HG02798 (cell line): ENCODE results near the gene BNIP3.
A peak's percentile ranks its signal among the peaks of the same experiment; 100 is the strongest.

Experiments used
- ATAC-seq: cut with Tn5 transposase; IDR thresholded peaks from one replicate; pipeline ENCODE4 v1.9.1; 2021; ENCODE audit warnings: mild to moderate bottlenecking; ENCODE audit not compliant: unreplicated experiment, poor library complexity

BNIP3 gene, protein sequence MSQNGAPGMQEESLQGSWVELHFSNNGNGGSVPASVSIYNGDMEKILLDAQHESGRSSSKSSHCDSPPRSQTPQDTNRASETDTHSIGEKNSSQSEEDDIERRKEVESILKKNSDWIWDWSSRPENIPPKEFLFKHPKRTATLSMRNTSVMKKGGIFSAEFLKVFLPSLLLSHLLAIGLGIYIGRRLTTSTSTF

DNA sequence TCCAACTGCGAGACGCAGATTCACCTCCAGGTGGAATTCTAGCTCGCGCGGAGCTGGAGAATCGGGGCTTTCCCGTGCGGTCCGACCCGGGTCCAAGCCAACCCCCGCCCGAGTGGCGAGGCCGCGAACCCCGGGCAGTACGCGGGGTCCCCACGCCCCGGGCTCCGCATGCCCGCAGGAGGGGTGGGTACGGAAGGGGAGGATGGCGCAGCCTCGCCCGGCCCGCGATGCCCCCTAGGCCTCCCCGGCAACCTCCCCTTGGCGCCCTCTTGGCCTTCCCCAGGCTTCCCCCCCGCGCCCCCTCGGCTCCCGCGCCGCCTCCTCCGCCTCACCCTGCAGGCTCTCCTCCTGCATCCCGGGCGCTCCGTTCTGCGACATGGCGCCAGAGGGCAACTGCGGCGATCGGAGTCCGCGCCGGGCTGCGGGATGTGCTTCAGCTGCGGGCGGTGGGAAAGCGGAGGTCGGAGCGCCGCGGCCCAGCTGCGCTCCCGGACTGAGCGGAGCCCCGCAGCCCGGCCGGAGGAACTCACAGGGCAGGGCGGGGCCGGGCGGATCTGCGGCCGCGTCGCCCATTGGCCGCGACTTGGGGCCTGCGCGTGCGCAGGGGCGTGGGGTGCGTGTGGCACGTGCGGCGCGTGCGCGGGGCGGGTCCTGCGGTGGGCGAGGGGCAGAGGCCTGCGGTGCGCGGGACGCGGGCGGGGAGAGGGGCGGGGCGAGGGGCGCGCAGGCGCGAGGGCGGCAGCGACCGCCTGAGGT is at the start of gene BNIP3:
Gene BNIP3 (minus strand): TSS at position 495 of the 756 bp plus-strand sequence. CDS start 117 bp downstream, at position 378.
- peak; percentile 92 for ATAC-seq

DNA sequence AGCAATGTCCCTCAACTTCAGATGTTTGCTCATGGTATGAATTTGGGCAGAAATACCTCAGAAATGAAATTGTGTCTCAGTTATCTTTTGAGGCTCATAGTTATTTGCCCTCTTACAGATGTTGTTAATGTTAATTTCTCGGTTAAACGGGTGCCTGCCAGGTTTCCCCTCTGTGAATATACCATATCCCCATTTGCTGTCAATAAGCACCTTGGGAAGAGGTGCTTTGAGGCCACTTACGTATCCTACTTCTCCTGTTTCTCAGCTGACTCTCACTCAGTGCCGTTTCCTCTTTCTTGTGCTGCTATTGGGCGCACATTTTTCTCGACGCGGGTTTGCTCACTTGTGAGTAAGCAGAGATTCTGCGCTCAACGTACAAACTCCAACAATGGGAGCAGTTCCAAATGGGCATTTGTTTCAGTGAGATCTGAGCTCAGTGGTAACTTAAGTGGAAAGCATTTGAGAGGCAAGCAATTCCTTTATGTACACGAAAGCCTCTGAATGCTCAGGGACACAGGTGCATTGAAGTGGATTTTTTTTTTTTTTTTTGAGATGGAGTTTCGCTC is 49.3 kb upstream of the BNIP3 start:
- ATAC-seq = no peak

DNA sequence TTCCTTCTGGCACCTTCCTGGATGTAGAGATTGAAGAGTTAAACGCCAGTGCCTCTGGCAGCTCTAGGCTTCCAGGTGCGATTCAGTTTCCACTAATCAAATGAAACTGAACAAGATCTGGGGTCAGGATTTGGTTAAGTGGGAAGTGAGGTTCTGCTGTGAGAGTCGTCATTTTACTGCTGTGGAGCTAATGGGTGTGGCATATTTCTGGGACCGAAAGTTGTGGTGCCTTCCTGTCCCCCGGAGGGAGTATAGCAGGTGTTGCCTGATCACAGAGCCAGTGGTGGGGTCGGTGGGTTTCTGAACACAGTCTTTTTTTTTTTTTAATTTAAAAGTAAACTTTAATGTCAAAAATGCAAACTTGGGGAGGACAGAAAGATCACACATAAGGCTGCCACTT is 47.0 kb upstream of the BNIP3 start:
- ATAC-seq = no peak

DNA sequence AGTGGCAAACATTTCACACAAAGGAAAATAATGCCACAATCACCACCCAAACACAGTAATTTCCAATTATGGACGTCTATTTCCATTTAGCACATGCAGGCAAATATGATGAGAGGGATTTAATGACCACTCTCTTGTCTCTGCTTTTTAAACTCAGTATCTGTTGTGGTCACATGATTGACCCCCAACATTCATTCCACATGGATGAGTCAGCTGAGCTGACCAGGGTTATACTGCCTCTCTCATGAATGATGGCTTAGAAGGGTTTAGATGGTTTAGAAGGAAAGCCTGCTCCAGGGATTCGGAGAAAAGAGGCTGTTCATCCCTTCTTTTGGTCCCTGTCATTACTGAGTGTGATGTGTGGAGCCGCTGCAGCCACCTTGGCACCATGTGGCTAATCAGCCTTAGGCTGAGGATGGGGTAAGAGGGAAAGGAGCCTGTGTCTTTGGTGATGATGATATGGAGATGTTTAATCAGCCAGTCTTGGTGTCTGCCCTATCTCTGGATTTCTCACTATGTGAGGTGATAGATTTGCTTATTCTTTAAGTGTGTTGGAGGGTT is 45.8 kb upstream of the BNIP3 start:
- no peak for ATAC-seq

DNA sequence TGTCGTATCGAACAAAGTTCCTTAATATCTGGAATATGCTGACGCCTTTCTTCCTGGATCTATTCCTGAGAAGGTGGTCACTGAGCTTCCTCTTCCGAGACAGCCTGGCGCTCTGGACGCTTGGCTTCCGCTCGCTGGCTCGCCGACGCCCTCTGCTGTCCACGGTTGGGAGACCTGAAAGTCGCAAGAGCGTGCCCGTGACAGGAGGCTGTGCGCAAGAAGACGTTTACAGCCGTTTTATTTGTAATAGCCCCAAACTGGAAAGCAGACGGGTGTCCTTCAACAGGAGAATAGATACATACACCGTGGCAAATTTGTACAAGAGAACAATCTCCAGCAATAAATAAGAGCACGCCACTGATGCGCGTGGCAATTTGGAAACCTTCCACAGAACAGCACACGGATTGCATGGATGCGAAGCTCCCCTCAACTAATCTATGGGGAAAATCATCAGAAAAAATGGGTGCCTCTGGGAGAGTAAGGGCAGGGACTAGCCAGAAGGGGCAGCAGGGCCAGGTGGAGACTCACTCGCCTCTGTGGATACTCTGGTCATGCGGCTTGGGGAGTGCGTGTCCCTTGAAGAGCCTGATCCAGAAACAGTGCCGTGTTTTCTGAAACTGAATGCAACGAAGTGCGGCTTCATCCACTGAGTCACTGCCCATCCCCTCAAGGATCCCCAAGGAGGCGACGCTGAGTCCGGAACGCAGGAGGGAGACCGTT is 41.5 kb upstream of the BNIP3 start:
- ATAC-seq = peak; percentile 66

DNA sequence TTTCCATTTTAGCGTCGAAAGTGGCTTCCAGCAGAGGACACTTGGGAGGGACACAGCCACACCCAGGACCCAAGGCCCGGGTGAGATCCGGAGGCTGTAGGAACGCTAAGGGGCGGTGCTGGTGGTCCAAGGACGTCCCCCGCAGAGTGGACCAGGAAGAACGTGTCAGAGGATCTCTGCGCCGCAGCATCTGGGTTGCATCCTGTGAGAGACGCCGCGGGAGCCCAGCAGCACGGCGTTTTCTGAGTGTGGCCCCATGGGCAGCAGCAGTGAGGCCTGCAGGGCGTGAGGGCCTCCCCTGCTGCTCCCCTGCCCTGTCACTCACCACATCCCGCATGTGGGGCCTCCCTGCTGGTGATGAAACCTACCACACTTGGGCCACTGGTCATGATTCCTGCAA is 40.5 kb upstream of the BNIP3 start:
- ATAC-seq = no peak

DNA sequence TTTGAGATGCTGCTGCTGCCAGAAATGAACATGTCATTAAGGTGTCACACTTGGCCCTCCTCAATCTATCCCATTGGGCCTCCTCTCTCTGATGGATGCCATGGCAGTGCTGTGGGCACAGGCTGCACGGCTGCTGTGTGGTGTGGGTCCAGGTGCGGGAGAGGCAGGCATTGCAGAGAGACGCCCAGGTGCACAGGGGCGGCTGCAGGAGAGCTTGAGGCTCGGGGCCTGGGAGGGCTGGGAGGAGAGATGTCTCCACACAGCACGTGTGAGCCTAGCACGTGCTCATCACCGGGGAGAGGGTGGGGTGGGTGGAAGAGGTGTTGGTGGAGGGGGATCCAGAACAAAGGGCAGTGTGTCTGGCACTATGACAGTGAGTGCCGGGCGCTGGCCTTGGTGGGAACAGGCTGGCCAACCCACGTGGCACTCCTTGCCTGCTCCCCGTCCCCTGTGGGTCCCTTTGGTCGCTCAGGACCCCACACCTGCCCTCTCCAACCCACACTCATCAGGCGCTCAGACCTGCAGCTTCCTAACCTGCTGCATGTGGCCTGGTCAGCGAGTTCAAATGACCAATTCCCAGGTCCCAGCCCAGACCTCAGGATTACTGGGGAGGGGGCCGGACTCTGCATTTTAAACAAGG is 39.9 kb upstream of the BNIP3 start:
- ATAC-seq = no peak

DNA sequence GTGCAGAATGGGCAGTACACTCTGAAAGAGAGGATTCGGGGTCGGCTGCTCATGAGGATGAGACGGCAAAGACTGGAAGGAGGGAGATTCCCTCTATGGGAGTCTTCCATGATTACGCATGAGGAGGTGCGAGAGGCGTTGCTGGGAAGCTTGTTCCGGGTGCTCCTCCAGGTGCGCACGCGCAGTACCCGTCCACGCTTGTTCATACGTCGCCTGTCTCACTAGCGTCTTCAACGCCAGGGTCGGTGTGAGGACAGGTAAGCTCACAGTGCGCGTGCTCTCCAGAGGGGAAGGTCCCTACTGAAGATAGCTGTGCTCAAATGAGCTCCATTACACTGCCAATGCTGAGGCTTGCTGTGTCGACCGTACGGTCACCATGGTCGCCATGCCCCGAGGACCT is 39.3 kb upstream of the BNIP3 start:
- ATAC-seq = no peak

DNA sequence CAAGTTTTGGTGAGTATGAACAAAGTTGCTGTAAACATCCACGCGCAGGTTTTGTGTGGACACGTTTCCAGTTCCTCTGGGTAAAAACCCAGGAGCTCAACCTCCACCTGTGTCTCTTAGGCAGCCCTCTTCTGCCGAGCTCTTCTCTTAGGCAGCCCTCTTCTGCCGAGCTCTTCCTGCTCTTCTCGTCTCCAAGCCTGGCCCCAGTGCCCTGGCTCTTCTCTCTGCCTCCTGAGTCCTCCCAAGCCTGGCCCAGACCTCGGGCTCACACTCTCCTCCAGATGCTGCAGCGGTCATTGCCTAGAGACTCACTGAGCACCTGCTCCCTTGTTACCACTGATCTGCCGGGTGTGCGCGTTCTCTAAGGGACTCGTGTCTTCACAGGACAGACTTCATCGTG is 38.7 kb upstream of the BNIP3 start:
- ATAC-seq = no peak

DNA sequence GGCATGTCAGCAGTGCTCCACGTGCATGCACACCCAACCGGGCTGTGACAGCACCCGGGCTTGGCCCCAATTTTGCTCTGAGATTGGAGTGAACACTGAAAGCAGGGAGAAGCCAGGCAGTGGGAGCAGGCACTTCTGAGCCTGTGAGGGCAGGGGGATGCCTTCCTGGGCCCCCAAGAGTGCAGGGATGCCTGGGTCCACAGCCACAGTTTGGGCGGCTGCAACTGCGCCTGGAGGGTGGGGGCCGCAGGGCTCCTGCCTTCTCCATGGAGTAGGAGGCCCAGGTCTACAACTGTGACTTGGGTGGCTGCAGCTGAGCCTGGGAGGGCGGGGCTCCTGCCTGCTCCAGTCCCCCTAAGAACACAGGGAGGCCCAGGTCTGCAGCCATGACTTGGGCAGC is 37.6 kb upstream of the BNIP3 start:
- no peak for ATAC-seq

DNA sequence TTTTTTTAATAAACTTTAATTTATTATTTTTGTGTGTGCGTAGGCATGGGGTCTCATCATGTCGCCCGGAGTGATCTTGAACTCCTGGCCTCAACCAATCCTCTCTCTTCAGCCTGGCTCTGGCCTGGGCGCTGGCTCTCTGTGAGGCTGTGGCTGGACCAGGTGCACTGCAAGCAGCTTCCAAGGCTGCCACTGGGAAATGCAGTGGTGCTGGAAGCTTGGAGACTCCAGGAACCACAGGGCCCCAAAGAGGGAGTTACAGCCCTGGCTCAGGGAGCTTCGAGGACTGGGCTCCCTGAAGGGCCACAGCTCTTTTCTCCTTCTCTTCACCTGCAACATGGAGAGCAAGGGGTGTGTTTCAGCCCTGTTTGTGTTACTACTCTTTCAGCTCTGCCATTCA is 36.7 kb upstream of the BNIP3 start:
- no peak for ATAC-seq

DNA sequence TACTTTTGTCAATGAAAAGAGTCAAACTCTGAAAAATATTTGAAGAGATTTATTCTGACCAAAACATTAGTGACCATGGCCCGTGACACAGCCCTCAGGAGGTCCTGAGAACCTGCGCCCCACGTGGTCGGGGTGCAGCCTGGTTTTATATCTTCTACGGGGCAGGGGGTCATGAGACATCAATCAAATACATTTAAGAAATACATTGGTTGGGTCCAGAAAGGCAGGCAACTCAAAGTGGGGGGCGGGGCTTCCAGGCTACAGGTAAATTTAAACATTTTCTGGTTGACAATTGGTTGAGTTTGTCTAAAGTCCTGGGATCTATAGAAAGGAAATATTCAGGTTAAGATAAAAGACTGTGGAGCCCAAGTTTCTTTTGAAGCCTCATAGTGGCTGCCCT is 34.8 kb upstream of the BNIP3 start:
- ATAC-seq = no peak

DNA sequence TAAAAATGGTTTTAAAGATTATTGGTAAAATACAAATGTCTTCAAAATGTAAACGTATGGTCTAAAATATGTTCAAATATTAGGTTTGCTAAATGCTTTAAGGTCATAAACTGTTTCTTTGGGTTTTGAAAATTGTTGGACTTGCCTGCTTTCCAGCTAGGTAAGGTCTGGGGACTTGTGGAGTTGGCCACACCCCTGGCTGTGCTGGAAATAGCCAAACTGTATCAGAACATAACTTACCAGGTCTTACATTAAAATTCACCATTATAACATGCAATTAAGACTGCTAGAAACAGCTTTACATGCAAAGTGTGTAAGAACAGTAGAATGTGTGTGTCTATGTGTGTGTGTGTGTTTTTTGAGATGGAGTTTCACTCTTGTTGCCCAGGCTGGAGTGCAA is 29.7 kb upstream of the BNIP3 start:
- no peak for ATAC-seq

DNA sequence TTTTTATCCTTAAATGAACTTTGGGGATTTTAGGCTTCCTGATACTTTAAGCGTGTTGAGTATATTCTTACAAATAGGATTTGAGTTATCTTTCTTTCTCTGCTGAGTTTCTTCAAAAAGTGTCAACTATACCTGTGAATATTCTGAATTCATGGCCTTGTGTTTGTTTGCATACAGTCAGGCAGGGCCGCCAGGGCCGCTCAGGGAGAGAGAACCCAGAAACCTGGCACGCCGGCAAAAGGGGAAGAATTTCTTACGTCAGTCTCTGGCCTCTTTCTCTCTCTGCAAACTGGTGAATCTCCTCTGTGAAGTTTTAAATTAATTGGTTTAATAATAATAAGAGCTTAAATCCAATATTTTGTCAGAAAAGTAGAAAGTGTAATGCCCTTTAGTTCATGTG is 29.3 kb upstream of the BNIP3 start:
- no peak for ATAC-seq

DNA sequence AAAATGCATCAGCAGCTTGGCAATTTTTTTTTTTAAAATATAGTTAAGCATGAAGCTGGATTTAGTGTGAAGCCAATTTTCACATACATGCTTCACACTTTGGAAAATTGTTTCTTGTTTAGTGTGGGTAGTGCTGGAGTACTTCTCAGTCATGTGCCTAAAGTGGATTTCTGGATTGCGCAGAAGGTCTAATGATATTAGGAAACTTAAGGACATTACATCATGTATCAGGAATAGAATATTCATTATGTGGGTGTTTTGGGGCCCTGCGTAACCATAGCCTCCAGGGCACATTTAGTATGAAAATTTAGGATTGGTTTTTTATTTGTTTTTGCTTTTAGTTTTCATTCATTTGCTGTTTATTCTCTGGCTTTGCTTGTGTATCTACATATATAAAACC is 28.8 kb upstream of the BNIP3 start:
- ATAC-seq = no peak

DNA sequence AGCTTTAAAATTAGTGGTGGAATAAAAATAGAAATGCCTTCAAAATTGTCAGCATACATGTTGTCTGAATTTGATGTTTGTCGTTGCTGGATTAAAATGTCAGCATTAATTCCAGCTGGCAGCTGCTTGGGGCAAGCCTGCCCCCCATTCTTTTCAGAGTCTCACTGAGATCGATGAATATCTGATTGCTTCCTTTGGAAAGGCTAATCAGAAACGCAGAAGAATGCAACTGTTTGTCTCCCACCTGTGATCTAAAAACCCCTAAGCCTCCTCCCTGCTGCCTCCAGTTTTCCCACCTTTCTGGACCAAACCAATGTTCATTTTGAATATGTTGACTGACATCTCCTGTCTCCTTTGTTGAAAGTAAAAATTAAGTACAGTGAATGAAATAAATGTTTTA is 27.9 kb upstream of the BNIP3 start:
- no peak for ATAC-seq

DNA sequence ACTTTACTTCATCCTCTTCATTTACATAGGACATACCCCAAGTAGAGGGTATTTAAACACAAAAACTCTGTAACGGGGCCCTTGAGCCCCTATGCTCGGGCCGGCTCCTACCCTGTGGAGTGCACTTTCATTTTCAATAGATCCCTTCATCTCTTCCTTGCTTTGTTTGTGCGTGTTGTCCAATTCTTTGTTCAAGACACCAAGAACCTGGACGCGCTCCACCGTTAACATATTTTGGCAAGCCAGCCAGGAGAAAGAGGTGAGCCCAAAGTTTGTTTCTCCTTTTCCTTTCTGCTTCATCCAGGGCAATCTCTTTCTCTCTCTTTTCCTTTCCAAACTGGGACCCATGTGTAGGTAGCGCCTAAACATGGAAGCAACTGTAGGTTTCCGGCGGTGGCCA is 26.0 kb upstream of the BNIP3 start:
- ATAC-seq = no peak

DNA sequence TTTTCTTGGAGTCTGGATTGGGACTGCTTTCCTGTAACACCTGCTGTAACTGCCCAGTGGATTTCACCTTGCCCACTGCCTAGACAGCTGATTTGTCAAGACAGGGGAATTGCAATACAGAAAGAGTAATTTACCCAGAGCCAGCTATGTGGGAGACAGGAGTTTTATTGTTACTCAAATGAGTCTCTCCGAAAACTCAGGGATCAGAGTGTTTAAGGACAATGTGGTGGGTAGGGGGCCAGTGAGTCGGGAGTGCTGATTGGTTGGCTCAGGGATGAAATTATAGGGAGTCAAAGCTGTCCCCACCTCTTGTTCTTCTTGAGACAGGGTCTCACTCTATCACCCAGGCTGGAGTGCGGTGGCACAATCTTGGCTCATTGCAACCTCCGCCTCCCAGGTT is 25.2 kb upstream of the BNIP3 start:
- no peak for ATAC-seq

DNA sequence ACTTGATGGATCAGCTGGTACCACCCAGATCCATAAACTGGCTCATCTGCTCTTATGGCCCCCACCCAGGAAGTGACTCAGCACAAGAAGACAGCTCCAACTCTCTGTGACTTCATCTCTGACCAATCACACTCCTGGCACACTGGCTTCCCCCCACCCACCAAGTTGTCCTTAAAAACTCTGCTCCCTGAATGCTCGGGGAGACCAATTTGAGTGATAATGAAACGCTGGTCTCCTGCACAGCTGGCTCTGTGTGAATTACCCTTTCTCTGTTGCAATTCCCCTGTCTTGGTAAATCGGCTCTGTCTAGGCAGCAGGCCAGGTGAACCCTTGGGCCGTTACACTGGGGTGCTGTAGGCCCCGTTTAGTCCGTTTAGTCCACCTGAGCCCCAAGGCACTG is 23.4 kb upstream of the BNIP3 start:
- no peak for ATAC-seq

DNA sequence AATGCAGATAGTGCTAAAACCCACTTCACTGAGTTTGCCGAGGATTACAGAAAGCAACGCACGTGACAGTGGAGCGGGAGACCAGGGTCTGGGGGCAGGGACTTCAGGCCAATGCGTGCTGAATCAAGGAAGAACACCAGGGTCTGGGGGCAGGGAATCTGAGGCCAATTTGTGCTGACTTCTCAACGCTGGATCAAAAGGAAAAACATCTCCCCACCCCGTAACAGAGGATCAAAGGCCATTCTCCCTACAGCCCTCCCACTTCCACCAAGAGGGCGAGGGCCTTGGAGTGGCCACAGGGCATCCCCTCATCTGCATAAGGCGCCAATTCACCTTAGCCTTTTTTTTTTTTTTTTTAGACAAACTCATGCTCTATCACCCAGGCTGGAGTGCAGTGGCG is 22.3 kb upstream of the BNIP3 start:
- no peak for ATAC-seq
